Peyer's patch (tissue), 4 donors: ENCODE data around the gene TDRD12. TPM values are rescaled to one million over a fixed set of nuclear protein-coding genes. Genes with fewer than 3 reads are reported as not detected.
"Not testable (repeated sequence)": the region's sequence is repeated elsewhere in the genome, so short reads cannot be mapped to it uniquely, and the experiment has no call there.

Source experiments
- DNase-seq, 3 donors: peaks; one replicate each; pipeline ENCODE4 v3.0.0-alpha.2; 2017 to 2019
- H3K27ac ChIP-seq, 4 donors: fragments of 200-600 bp; sonication (generic); one replicate each; pipeline ENCODE4 v1.5.1; 2016 to 2019
- H3K27me3 ChIP-seq, 2 donors: fragments of 200-600 bp; sonication (generic); one replicate each; pipeline ENCODE4 v1.5.1; 2019
- H3K36me3 ChIP-seq, 3 donors: fragments of 200-600 bp; sonication (generic); one replicate each; pipeline ENCODE4 v1.5.1; 2016 to 2019
- H3K4me1 ChIP-seq, 4 donors: fragments of 200-600 bp; sonication (generic); one replicate each; pipeline ENCODE4 v1.5.1; 2016 to 2019
- H3K4me3 ChIP-seq, 4 donors: fragments of 200-600 bp; sonication (generic); 1 replicate in 3 of 4; 2 replicates in 1 of 4; pipeline ENCODE4 v1.5.1; 2016 to 2019; ENCODE audit warnings: mild to moderate bottlenecking in 1 of 4
- H3K9me3 ChIP-seq, 4 donors: fragments of 200-600 bp; sonication (generic); one replicate each; pipeline ENCODE4 v1.5.1; 2016 to 2019; ENCODE audit warnings: mild to moderate bottlenecking in 1 of 4
- CTCF ChIP-seq, 6 experiments: fragments of 450-650 bp in 4 of 6; fragments of 200-600 bp in 2 of 6; sonication (generic) in 1 of 6; IDR thresholded peaks; one replicate each; pipeline ENCODE4 v1.5.1; 2017 to 2019; ENCODE audit warnings: antibody characterized with exemption in 6 of 6, mild to moderate bottlenecking in 3 of 6, moderate library complexity in 1 of 6
- POLR2A ChIP-seq, 2 donors: fragments of 450-650 bp; IDR thresholded peaks; one replicate each; pipeline ENCODE4 v1.5.1; 2017; ENCODE audit warnings: antibody characterized with exemption in 2 of 2, mild to moderate bottlenecking in 2 of 2, moderate library complexity in 2 of 2
- total RNA-seq, 4 donors: library from RNA; depleted of rRNA; stranded (reverse); fragments of >200 nt; gene quantifications; one replicate each; pipeline ENCODE4 v1.1.0, GENCODE V29; 2016

The TDRD12 gene
- total RNA-seq, 4 donors from 2014 or later, result 1.7 TPM; not detected in 3

GRCh38 chr19:32744555-32745325 lies 25.2 kb downstream of the TDRD12 start:
- no peaks in the 10 kb centered on the region for H3K4me1 ChIP-seq
- no peaks in the 10 kb centered on the region for H3K27me3 ChIP-seq
- no peak overlapping the region for H3K4me3 ChIP-seq
- H3K36me3 ChIP-seq, result no peaks in the 10 kb centered on the region
- H3K27ac ChIP-seq, result no peak overlapping the region
- no peak for DNase-seq
- no peaks in the 10 kb centered on the region for H3K9me3 ChIP-seq
- TF ChIP-seq CTCF (IDR thresholded peaks at IDR 0.05), result no peak
- no peak for TF ChIP-seq POLR2A (IDR thresholded peaks at IDR 0.05)

GRCh38 chr19:32745594-32746251 lies 26.2 kb downstream of the TDRD12 start:
- DNase-seq, H3K27me3 ChIP-seq, H3K36me3 ChIP-seq, H3K9me3 ChIP-seq, H3K27ac ChIP-seq, H3K4me1 ChIP-seq, H3K4me3 ChIP-seq: not testable (repeated sequence)

DNA sequence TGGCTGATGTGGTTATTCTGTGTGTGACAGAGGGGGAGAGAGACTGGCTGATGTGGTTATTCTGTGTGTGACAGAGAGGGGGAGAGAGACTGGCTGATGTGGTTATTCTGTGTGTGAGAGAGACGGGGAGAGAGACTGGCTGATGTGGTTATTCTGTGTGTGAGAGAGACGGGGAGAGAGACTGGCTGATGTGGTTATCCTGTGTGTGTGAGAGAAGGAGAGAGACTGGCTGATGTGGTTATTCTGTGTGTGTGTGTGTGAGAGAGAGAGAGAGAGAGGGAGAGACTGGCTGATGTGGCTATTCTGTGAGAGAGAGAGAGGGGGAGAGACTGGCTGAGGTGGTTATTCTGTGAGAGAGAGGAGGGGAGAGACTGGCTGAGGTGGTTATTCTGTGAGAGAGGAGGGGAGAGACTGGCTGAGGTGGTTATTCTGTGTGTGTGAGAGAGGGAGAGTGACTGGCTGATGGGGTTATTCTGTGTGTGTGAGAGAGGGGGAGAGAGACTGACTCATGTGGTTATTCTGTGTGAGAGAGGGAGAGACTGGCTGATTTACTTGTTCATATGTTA lies 27.1 kb downstream of the TDRD12 start:
- H3K4me3 ChIP-seq, H3K9me3 ChIP-seq, H3K36me3 ChIP-seq, H3K27ac ChIP-seq, DNase-seq, H3K4me1 ChIP-seq, H3K27me3 ChIP-seq: not testable (repeated sequence)

GRCh38 chr19:32748497-32748896 lies 28.9 kb downstream of the TDRD12 start:
- H3K27ac ChIP-seq, result no peak overlapping the region
- H3K4me1 ChIP-seq, result no peaks in the 10 kb centered on the region
- H3K4me3 ChIP-seq, result no peak overlapping the region

DNA sequence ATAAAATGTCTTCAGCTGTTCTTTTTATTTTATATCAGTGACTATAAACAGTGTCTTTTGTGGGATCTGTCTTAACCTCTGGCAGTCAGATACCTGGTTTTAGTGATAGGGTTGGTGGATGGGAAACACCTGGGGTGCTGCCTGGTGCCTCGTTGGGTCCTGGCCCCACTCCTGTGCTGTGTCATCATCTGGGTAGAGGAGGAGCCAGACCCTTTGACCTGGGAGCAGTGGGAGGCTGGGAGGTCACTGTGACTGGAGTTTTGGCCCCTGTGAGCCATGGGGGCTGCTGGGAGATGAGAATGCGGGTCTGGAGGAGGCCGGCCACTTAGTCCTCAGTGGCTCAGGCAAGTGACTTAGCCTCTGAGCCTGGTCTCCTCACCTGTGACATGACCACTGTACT lies 29.4 kb downstream of the TDRD12 start:
- H3K9me3 ChIP-seq, result no peaks in the 10 kb centered on the region
- no peaks in the 10 kb centered on the region for H3K4me1 ChIP-seq
- TF ChIP-seq POLR2A (IDR thresholded peaks at IDR 0.05) (no peak), CTCF (IDR thresholded peaks at IDR 0.05) (no peak)
- DNase-seq, result no peak
- no peak overlapping the region for H3K4me3 ChIP-seq
- no peaks in the 10 kb centered on the region for H3K27me3 ChIP-seq
- no peaks in the 10 kb centered on the region for H3K36me3 ChIP-seq
- H3K27ac ChIP-seq, result no peak overlapping the region

More at GRCh38 chr19:32748497-32748896, 28.9 kb downstream of the TDRD12 start:
- TF ChIP-seq CTCF (IDR thresholded peaks at IDR 0.05) (peak in 2 of 6 experiments; percentile 11 to 20), POLR2A (IDR thresholded peaks at IDR 0.05) (no peak)
- no peaks in the 10 kb centered on the region for H3K36me3 ChIP-seq
- no peaks in the 10 kb centered on the region for H3K27me3 ChIP-seq
- no peaks in the 10 kb centered on the region for H3K9me3 ChIP-seq
- no peak for DNase-seq

DNA sequence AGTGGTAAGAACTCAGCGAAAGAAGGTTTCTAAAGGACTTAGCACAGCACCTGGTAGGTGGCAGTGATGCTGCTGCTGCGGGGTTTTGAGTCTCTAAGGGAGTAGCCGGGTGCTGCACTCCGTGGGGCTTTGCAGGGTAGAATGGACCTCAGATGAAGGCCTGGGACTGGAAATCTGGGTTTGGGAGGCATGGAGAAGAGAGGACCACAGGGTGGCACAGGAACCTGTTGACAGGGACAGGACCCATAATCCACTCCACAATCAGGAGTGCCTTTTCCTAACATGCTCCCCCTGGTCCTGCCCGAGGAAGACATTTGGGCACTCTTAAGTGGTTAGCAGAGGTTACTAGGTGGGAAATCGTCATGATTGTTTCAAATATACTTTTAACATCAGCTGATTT lies 29.8 kb downstream of the TDRD12 start:
- no peak overlapping the region for H3K27ac ChIP-seq
- TF ChIP-seq POLR2A (IDR thresholded peaks at IDR 0.05) (no peak), CTCF (IDR thresholded peaks at IDR 0.05) (no peak)
- no peaks in the 10 kb centered on the region for H3K9me3 ChIP-seq
- H3K27me3 ChIP-seq, result no peaks in the 10 kb centered on the region
- no peaks in the 10 kb centered on the region for H3K4me1 ChIP-seq
- no peak overlapping the region for H3K4me3 ChIP-seq
- H3K36me3 ChIP-seq, result no peaks in the 10 kb centered on the region
- DNase-seq, result no peak
